Tongue (tissue), 2 donors: ENCODE measurements around the gene PLA2G4E. TPM values are rescaled to one million over a fixed set of nuclear protein-coding genes. Genes with fewer than 3 reads are reported as not detected.

ENCODE experiments used
- DNase-seq: peaks from one replicate; pipeline ENCODE4 v3.0.0-alpha.2; 2015
- total RNA-seq: library from RNA; depleted of rRNA; stranded (reverse); fragments of >200 nt; gene quantifications from one replicate; pipeline ENCODE4 v1.2.3, GENCODE V29; 2014

PLA2G4E gene
- 1.9 TPM for total RNA-seq

- DNase-seq = no peak
Observed at GRCh38 chr15:42020713-42021273, at the start of gene PLA2G4E. Gene PLA2G4E, minus strand, starts transcription at chr15:42021042. Its CDS starts 12 bp downstream, at chr15:42021030.

DNA sequence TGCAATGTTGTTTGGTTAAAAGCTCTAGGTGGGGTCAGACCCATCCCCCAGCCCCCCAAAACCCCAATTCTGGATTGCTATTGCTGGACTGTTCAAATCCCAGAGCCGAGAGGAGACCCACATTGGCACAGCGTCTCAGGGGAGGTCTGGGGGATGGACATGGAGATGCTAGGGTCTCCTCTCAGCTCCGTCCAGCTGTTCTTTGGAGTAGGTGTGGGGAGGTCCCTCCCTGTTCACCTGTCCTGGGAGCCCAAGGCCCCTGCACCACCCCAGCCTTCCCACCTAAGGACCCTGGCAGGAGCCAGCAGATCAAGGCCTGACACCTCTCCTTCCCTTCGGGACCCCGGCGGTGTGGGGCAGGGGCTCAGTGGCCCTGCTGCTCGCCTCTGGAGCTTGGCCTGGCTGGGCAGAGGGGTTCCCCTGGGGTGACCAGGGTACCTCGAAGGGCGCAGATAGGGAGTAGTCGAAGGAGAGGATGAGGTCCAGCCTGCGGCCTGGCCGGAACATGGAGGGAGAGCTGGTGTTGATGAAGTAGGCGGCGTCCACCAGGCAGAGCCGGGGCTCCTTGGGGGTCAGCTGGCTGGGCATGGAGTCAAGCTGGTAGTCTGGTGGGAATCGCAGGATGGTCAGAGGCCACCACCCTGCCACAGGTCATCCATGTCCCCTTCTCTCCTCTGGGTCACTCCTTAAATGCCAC lies 49.6 kb upstream of the PLA2G4E start:
- DNase-seq = no peak

DNA sequence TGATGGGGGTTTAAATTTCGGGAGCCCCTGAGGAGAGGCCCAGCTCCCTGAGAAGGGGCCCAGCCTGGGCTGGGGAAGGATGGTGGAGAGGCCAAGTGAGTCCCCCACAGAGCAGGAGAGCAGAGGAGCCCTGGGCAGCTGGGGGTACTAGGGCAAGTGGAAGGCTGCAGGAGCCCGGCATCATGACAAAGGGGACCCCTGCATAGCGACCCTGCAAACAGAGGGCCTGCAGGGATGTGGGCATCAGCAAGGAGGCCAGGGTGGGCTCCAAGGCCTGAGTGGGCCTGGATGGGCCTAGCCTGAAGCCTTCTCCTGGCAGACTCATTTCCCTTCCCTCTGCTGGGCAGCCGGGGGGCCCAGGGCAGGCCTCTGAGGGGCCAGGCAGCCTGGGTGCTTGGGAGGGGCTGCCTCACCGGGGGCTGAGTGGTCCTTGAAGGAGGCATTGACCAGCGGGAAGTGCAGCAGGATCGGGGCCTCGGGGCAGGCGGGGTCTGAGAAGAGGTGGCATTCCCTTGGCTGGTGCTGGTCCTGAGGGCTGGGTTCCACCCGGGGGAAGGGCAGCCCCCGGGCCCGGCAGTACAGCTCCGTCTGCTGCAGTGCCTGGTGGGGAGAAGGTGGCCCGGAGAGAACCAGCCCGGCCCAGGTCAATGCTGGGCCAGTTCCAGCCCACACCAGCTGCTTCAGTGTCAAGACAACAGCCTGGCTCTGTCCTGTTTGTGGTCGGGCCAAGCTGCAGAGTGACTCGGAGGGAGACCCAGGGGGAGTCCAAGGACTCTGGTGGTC lies 48.8 kb upstream of the PLA2G4E start:
- no peak for DNase-seq

GRCh38 chr15:42069025-42069424 lies 48.2 kb upstream of the PLA2G4E start:
- no peak for DNase-seq

DNA sequence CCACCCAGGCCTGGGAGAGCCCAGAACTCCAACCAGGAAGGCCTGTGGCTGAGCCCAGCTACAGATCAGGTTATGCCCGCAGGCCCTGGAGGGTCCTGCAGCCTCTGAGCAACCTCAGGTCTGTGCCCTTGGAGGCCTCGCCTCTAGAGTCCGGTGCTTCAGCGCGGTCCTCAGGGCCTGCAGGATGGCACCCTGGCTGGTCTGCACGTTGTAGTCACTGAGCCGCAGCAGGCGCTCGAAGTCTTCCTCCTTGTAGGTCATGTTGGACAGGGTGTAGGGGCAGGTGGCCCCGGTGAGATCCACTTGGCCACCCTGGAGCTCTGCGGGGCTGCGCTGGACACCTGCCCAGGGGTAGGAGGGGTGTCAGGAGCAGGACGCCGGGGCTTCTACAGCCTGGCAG lies 47.8 kb upstream of the PLA2G4E start:
- DNase-seq = no peak

GRCh38 chr15:42066764-42067415 lies 46.0 kb upstream of the PLA2G4E start:
- no peak for DNase-seq

- DNase-seq = no peak
Observed at GRCh38 chr15:42065468-42065867, 44.6 kb upstream of the PLA2G4E start.

DNA sequence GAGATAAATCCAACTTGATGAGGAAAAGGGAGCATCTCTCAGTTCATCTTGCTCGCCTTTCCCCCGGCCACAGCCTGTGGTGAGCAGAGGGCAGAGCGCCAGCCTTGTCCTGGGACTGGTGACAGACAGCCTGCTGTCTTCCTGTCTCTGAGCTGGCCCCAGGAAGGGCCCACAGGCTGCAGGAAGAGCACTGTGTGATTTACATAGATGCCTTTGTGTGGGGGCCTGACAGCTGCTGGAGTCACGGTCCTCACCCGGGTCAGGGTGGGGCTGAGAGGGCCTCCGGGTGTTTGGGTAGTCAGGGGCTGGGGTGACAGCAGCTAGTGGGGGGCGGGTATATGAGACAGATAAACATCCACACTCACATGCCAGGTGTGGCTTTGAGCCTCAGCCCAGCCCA lies 44.2 kb upstream of the PLA2G4E start:
- peak; percentile 78 for DNase-seq

- DNase-seq = no peak
Observed at GRCh38 chr15:42064271-42064670, 43.4 kb upstream of the PLA2G4E start.

GRCh38 chr15:42063122-42063848 lies 42.4 kb upstream of the PLA2G4E start:
- DNase-seq = no peak

- no peak for DNase-seq
Observed at GRCh38 chr15:42062284-42062806, 41.5 kb upstream of the PLA2G4E start.

DNA sequence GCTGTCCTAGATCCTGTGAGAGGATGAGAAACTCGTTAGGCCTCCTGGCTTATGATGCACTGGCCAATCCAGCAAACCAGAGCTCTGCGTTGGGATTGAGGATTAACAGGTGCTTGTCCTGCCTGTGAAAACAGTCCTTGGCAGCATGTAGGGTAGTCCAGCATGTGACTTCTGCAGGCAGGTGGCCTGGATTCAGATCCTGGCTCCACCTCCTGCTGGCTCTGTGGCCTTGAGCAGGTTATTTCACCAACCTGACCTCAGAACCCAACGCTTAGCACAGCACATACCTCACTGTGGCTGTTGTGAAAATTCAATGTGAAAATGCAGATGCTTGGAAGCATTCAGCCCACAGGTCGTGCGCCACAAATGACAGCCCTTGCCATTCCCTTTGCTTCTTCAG lies 40.0 kb upstream of the PLA2G4E start:
- DNase-seq = no peak

DNA sequence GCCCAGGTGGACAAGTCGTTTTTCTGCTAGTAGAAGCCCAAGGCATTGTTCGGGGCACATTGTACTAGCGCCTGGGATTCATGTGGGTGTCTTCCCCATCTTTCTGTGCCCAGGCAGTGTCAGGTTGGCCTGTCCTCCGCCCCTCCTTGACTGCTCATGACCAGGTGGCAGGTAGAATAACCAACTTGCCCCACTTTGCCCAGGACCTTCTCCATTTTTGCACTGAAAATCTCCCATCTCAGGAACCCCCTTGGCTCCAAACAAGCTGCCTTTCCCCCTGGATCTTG lies 39.6 kb upstream of the PLA2G4E start:
- DNase-seq = no peak

GRCh38 chr15:42059661-42060476 lies 39.0 kb upstream of the PLA2G4E start:
- peak; percentile 71 for DNase-seq

DNA sequence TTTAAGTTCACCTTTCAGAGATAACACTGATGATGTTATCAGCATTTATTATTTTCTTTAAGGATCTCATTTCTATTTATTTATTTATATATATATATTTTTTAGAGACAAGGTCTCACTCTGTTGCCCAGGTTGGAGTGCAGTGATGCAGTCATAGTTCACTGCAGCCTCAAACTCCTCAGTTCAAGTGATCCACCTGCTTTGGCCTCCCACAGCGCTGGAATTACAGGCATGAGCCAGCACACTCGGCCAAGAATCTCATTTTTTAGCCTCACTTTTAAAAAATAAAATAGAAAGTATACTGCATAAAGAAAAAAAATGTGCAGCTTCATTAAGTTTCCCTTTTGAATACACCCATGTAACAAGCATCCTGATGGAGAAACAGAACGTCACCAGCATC lies 37.9 kb upstream of the PLA2G4E start:
- no peak for DNase-seq

GRCh38 chr15:42057799-42058646 lies 37.2 kb upstream of the PLA2G4E start:
- no peak for DNase-seq

DNA sequence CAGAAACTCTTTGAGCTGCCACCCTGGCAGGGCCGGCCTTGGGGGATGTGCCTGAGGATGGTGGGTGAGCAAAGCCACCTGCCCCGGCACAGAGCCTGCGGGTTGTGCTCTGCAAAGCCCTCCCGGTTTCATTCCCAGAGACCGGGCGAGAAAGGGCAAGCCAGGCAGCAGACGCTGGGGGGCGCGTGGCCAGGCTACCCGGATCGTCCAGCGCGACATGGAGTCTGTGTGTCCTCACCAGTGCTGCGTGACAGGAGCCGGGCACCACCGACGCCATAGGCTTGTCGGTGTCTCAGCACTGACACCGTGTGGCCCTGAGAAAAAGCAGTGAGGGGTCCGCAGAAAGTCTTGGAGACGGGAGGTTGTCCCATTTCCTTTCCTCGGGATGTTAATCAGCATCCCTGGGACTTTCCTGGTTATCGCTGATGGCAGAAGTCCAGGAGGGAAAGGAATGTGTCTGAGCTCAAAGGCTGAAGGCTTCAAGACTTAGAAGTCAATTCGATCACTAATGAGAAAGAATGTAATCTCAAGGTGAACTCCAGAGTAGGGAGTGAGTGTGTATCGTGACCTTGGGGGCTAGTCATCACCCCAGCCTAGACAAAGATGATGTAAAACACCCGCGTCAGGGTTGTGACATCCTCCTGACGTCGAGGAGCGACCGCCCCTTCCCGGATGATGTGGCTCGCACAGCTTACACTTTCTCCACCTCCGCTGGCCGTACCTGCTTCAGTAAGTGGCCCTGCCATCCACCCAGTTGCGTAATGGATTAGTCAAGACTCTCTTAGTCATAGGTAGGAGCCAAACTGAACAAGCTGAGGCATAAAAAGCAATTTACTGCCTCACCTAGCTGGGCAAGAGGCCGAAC lies 36.3 kb upstream of the PLA2G4E start:
- peak; percentile 85 for DNase-seq

DNA sequence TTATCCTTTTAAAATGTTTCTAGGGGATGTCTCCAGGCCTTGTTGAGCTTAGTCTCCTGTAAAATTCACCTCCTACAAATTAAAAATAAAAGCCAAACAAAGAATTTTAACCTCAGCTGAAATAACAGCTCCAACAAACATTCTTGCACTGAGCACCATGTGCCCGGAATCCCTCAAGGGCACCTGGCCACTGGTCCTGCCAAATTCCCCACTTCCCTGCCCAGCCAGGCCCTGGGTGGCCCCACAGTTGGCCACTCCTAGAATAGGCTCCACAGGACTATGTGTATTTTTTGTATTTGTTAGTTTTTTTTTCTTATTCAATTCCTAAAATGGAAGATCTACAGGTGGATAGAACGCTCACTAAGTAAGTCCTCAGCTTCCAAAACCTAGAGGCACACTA lies 33.1 kb upstream of the PLA2G4E start:
- no peak for DNase-seq

GRCh38 chr15:42053010-42053409 lies 32.2 kb upstream of the PLA2G4E start:
- DNase-seq = no peak
